ENCODE measurements around the gene CCR3. TPM values are rescaled to one million over a fixed set of nuclear protein-coding genes. Genes with fewer than 3 reads are reported as not detected.

Gene CCR3
- total and polyA plus RNA-seq, 10 donors: 0.10 to 1.7 (median 0.59) TPM

GRCh38 chr3:46296826-46297225 is 54.6 kb downstream of the CCR3 start:
- no peaks in the 10 kb centered on the region for H3K36me3 ChIP-seq
- H3K4me1 ChIP-seq: peaks cover 15 to 73% (median 56%) of the 10 kb centered on the region in 6 donors
- H3K27ac ChIP-seq: peak overlapping the region in 2 of 8 donors; percentile 76 to 81
- WGBS, 5 donors: 50 to 94% (median 88%) methylated on average over 1 of the region's 1 CpG
- no peaks in the 10 kb centered on the region for H3K27me3 ChIP-seq (replicated peaks in 1 of 7)
- H3K9me3 ChIP-seq: no peaks in the 10 kb centered on the region
- no peak for TF ChIP-seq POLR2AphosphoS5 (IDR thresholded peaks at IDR 0.05)
- TF ChIP-seq POLR2A (IDR thresholded peaks at IDR 0.05): no peak
- TF ChIP-seq, protein P1, sequence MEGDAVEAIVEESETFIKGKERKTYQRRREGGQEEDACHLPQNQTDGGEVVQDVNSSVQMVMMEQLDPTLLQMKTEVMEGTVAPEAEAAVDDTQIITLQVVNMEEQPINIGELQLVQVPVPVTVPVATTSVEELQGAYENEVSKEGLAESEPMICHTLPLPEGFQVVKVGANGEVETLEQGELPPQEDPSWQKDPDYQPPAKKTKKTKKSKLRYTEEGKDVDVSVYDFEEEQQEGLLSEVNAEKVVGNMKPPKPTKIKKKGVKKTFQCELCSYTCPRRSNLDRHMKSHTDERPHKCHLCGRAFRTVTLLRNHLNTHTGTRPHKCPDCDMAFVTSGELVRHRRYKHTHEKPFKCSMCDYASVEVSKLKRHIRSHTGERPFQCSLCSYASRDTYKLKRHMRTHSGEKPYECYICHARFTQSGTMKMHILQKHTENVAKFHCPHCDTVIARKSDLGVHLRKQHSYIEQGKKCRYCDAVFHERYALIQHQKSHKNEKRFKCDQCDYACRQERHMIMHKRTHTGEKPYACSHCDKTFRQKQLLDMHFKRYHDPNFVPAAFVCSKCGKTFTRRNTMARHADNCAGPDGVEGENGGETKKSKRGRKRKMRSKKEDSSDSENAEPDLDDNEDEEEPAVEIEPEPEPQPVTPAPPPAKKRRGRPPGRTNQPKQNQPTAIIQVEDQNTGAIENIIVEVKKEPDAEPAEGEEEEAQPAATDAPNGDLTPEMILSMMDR (IDR thresholded peaks at IDR 0.05 in 8 of 11, conservative IDR thresholded peaks at IDR 0.05 in 3 of 11): no peak
- H3K4me3 ChIP-seq: no peak overlapping the region
- no peak for DNase-seq
- intact Hi-C loops (cut with DNase I; ENCODE audit: low total_unique reads): no loop called here

GRCh38 chr3:46297658-46298423 is 55.6 kb downstream of the CCR3 start:
- H3K27ac ChIP-seq: peak overlapping the region in 5 of 8 donors; percentile 51 to 81 (median 73)
- TF ChIP-seq POLR2A (IDR thresholded peaks at IDR 0.05): no peak
- TF ChIP-seq, protein P1 (IDR thresholded peaks at IDR 0.05 in 8 of 11, conservative IDR thresholded peaks at IDR 0.05 in 3 of 11): no peak
- TF ChIP-seq POLR2AphosphoS5 (IDR thresholded peaks at IDR 0.05): no peak
- WGBS, 5 donors: 47 to 59% (median 55%) methylated on average over 9 of the region's 9 CpGs
- H3K4me1 ChIP-seq: peaks cover 15 to 75% (median 58%) of the 10 kb centered on the region in 6 donors
- no peak overlapping the region for H3K4me3 ChIP-seq
- no peaks in the 10 kb centered on the region for H3K9me3 ChIP-seq
- no peak for DNase-seq
- H3K27me3 ChIP-seq (replicated peaks in 1 of 7): no peaks in the 10 kb centered on the region
- H3K36me3 ChIP-seq: no peaks in the 10 kb centered on the region
- intact Hi-C loops (cut with DNase I; ENCODE audit: low total_unique reads): no loop called here

- Histone ChIP-seq H3K4me1 (peaks cover 15 to 71% (median 52%) of the 10 kb centered on the region in 6 donors), H3K27ac (peak overlapping the region in 6 of 8 donors; percentile 13 to 81 (median 67)), H3K36me3 (no peaks in the 10 kb centered on the region), H3K9me3 (no peaks in the 10 kb centered on the region), H3K27me3 (replicated peaks in 1 of 7) (no peaks in the 10 kb centered on the region), H3K4me3 (no peak overlapping the region)
- no peak for TF ChIP-seq POLR2A (IDR thresholded peaks at IDR 0.05)
- TF ChIP-seq, protein P1 (IDR thresholded peaks at IDR 0.05 in 8 of 11, conservative IDR thresholded peaks at IDR 0.05 in 3 of 11): no peak
- TF ChIP-seq POLR2AphosphoS5 (IDR thresholded peaks at IDR 0.05): no peak
- no peak for DNase-seq
- WGBS, 5 donors: 62 to 75% (median 67%) methylated on average over 9 of the region's 9 CpGs
- intact Hi-C loops (cut with DNase I; ENCODE audit: low total_unique reads): no loop called here
These were observed 56.8 kb downstream of the CCR3 start for GRCh38 chr3:46298871-46299607.

Data from spleen (tissue), 11 donors.